K562 (cell line): Measurements from ENCODE around the gene MMP28. TPM values are rescaled to one million over a fixed set of nuclear protein-coding genes. Genes with fewer than 3 reads are reported as not detected.

Experiments
- ARID4B ChIP-seq: sonication (generic); formaldehyde crosslinking; IDR thresholded peaks from 2 replicates; pipeline ENCODE4 v1.8.0; 2022; ENCODE audit warnings: mild to moderate bottlenecking, missing genetic modification reagents
- DMBX1 ChIP-seq: fragments of 250-450 bp; sonication (Bioruptor Pico); IDR thresholded peaks from 2 replicates; pipeline ENCODE4 v1.8.0; 2022; ENCODE audit warnings: inconsistent platforms, mild to moderate bottlenecking, moderate library complexity, borderline replicate concordance
- E2F3 ChIP-seq: fragments of 250-450 bp; sonication (Bioruptor Pico); IDR thresholded peaks from 2 replicates; pipeline ENCODE4 v1.4.0; 2020; ENCODE audit warnings: mild to moderate bottlenecking
- ELK1 ChIP-seq: sonication (generic); formaldehyde crosslinking; IDR thresholded peaks from 2 replicates; pipeline ENCODE4 v1.8.1; 2022; ENCODE audit warnings: missing genetic modification reagents
- IFI16 ChIP-seq: fragments of 250-450 bp; sonication (Bioruptor Pico); IDR thresholded peaks from 2 replicates; pipeline ENCODE4 v2.1.2; 2022; ENCODE audit warnings: mild to moderate bottlenecking, inconsistent platforms
- MYC ChIP-seq, 2 experiments: fragments of 250-450 bp in 1 of 2; sonication (Bioruptor Pico) in 1 of 2; IDR thresholded peaks; 2 replicates each; pipeline versions ENCODE4 v1.5.1 to v1.6.1; 2012 to 2021; ENCODE audit warnings: low read depth in 2 of 2, borderline replicate concordance in 1 of 2, improper control_type of control experiment in 1 of 2, low read length in 1 of 2, mild to moderate bottlenecking in 1 of 2, moderate library complexity in 1 of 2
- NFE2 ChIP-seq: IDR thresholded peaks from 2 replicates; pipeline ENCODE4 v1.6.1; 2014; ENCODE audit warnings: antibody characterized with exemption, low read depth
- RBM15 ChIP-seq: fragments of 200-400 bp; formaldehyde crosslinking; IDR thresholded peaks from 2 replicates; pipeline ENCODE4 v1.6.1; 2018; ENCODE audit warnings: mild to moderate bottlenecking, low read length, moderate library complexity; ENCODE audit not compliant: insufficient read depth
- STAT5B ChIP-seq: fragments of 250-450 bp; sonication (Bioruptor Pico); IDR thresholded peaks from 2 replicates; pipeline ENCODE4 v1.8.0; 2021; ENCODE audit warnings: mild to moderate bottlenecking, inconsistent platforms
- TCF7 ChIP-seq: sonication (generic); IDR thresholded peaks from 2 replicates; pipeline ENCODE4 v1.6.1; 2016; ENCODE audit warnings: antibody characterized with exemption, borderline replicate concordance
- ZNF76 ChIP-seq: fragments of 250-450 bp; sonication (Bioruptor Pico); IDR thresholded peaks from 2 replicates; pipeline ENCODE4 v1.4.0; 2020; ENCODE audit warnings: mild to moderate bottlenecking, moderate library complexity, borderline replicate concordance
- polyA plus RNA-seq, 8 experiments: library from polyadenylated mRNA; depleted of rRNA in 4 of 8; stranded (reverse) in 5 of 8; unstranded in 3 of 8; fragments of >200 nt; fragmentation: Nextera tagmentation in 2 of 8; fragmentation: Illumina TruSeq in 1 of 8; extraction: Ambion mirVana in 2 of 8; extraction: Trizol in 1 of 8; gene quantifications; 2 replicates each; pipeline versions ENCODE4 v1.2.1 to v1.2.3, GENCODE V29; 2011 to 2014; ENCODE audit warnings: inconsistent platforms in 1 of 8, missing spikeins in 1 of 8
- total RNA-seq, 7 experiments: library from RNA; depleted of rRNA in 6 of 7; stranded (reverse); fragments of >200 nt in 6 of 7; fragmentation: Illumina TruSeq in 2 of 7; extraction: Trizol in 2 of 7; gene quantifications; 2 replicates each; pipeline versions ENCODE4 v1.2.1 to v1.2.3, GENCODE V29; 2011 to 2021; ENCODE audit warnings: low replicate concordance in 1 of 7
- TF ChIP-seq, protein P1 (sequence below): sonication (generic); formaldehyde crosslinking; IDR thresholded peaks from 2 replicates; pipeline ENCODE4 v1.8.0; 2023; ENCODE audit warnings: mild to moderate bottlenecking, missing genetic modification reagents
- TF ChIP-seq, protein P2 (sequence below): sonication (generic); formaldehyde crosslinking; IDR thresholded peaks from 2 replicates; pipeline ENCODE4 v1.8.1; 2023; ENCODE audit warnings: mild to moderate bottlenecking, missing genetic modification reagents

The MMP28 gene
- total and polyA plus RNA-seq, 9 of the 15 experiments (the other 6 are each of a cell fraction or from before 2014, with no cell fraction given): not detected

- TF ChIP-seq ARID4B (CRISPR knock-in tag) (0 out of 2 replicates have a peak, but pooled peaks have one; percentile 30), ELK1 (CRISPR knock-in tag) (no peak), DMBX1 (CRISPR knock-in tag) (peak; percentile 73), MYC (IDR thresholded peaks at IDR 0.05; ENCODE audit: low read depth, low read length) (peak; percentile 77), MYC (CRISPR knock-in tag; IDR thresholded peaks at IDR 0.05; ENCODE audit: borderline replicate concordance, low read depth) (no peak; the same call in 1 of the 2 replicates), STAT5B (CRISPR knock-in tag) (no peak), RBM15 (no peak), NFE2 (peak; percentile 0; the same call in 1 of the 2 replicates), ZNF76 (CRISPR knock-in tag) (peak; percentile 38; the same call in 1 of the 2 replicates), TCF7 (no peak; the same call in 1 of the 2 replicates), E2F3 (CRISPR knock-in tag) (peak; percentile 67), IFI16 (no peak)
- TF ChIP-seq, protein P1, sequence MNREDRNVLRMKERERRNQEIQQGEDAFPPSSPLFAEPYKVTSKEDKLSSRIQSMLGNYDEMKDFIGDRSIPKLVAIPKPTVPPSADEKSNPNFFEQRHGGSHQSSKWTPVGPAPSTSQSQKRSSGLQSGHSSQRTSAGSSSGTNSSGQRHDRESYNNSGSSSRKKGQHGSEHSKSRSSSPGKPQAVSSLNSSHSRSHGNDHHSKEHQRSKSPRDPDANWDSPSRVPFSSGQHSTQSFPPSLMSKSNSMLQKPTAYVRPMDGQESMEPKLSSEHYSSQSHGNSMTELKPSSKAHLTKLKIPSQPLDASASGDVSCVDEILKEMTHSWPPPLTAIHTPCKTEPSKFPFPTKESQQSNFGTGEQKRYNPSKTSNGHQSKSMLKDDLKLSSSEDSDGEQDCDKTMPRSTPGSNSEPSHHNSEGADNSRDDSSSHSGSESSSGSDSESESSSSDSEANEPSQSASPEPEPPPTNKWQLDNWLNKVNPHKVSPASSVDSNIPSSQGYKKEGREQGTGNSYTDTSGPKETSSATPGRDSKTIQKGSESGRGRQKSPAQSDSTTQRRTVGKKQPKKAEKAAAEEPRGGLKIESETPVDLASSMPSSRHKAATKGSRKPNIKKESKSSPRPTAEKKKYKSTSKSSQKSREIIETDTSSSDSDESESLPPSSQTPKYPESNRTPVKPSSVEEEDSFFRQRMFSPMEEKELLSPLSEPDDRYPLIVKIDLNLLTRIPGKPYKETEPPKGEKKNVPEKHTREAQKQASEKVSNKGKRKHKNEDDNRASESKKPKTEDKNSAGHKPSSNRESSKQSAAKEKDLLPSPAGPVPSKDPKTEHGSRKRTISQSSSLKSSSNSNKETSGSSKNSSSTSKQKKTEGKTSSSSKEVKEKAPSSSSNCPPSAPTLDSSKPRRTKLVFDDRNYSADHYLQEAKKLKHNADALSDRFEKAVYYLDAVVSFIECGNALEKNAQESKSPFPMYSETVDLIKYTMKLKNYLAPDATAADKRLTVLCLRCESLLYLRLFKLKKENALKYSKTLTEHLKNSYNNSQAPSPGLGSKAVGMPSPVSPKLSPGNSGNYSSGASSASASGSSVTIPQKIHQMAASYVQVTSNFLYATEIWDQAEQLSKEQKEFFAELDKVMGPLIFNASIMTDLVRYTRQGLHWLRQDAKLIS: peak; percentile 89
- TF ChIP-seq, protein P2, sequence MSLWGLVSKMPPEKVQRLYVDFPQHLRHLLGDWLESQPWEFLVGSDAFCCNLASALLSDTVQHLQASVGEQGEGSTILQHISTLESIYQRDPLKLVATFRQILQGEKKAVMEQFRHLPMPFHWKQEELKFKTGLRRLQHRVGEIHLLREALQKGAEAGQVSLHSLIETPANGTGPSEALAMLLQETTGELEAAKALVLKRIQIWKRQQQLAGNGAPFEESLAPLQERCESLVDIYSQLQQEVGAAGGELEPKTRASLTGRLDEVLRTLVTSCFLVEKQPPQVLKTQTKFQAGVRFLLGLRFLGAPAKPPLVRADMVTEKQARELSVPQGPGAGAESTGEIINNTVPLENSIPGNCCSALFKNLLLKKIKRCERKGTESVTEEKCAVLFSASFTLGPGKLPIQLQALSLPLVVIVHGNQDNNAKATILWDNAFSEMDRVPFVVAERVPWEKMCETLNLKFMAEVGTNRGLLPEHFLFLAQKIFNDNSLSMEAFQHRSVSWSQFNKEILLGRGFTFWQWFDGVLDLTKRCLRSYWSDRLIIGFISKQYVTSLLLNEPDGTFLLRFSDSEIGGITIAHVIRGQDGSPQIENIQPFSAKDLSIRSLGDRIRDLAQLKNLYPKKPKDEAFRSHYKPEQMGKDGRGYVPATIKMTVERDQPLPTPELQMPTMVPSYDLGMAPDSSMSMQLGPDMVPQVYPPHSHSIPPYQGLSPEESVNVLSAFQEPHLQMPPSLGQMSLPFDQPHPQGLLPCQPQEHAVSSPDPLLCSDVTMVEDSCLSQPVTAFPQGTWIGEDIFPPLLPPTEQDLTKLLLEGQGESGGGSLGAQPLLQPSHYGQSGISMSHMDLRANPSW (CRISPR knock-in tag): no peak; the same call in 1 of the 2 replicates
These were observed 13.8 kb upstream of the MMP28 start, which contains the start of gene TAF15 (continued) for GRCh38 chr17:35808962-35809854.
